IMR-90 (cell line): ENCODE results near the gene LTBP4. TPM values are rescaled to one million over a fixed set of nuclear protein-coding genes. Genes with fewer than 3 reads are reported as not detected.

Experiments
- ATAC-seq: fragments of 200-7000 bp; cut with Tn5 transposase; 2 replicates; pipeline ENCODE4 v1.9.1; 2020; ENCODE audit warnings: low read depth, mild to moderate bottlenecking, moderate library complexity
- BruUV-seq: library from RNA; stranded (reverse); fragments of 400-500 nt; replicated peaks from 2 replicates; lab custom pipeline; 2021; lab: Mats Ljungman, UMichigan
- CTCF ChIA-PET: fragments of 300-600 bp; formaldehyde crosslinking; extraction: SDS; loops from one replicate; lab custom pipeline; 2021; ENCODE audit warnings: antibody characterized with exemption; lab: Yijun Ruan, JAX
- POLR2A ChIA-PET: fragments of 300-600 bp; sonication (Branson Sonifier 250); formaldehyde crosslinking; loops from one replicate; lab custom pipeline; 2022; ENCODE audit warnings: antibody characterized with exemption; ENCODE audit not compliant: unreplicated experiment; lab: Charles Lee
- DNase-seq: peaks from one replicate; pipeline ENCODE4 v3.0.0; 2013
- H2AFZ ChIP-seq: replicated peaks from 2 replicates; pipeline ENCODE3; 2013; ENCODE audit warnings: low read length, mild to moderate bottlenecking; ENCODE audit not compliant: poor library complexity
- H2AK5ac ChIP-seq: 2 replicates; pipeline ENCODE4 v1.6.1; 2013; ENCODE audit warnings: low read depth, low read length, inconsistent platforms
- H2AK9ac ChIP-seq: replicated peaks from 2 replicates; pipeline ENCODE3; 2013; ENCODE audit warnings: mild to moderate bottlenecking, low read depth, low read length, moderate library complexity; ENCODE audit not compliant: poor library complexity
- H2BK120ac ChIP-seq: 2 replicates; pipeline ENCODE4 v1.6.1; 2013; ENCODE audit warnings: low read depth, low read length, inconsistent platforms
- H2BK15ac ChIP-seq: 3 replicates; pipeline ENCODE4 v1.6.1; 2013; ENCODE audit warnings: low read depth, low read length, inconsistent platforms
- H2BK20ac ChIP-seq: 2 replicates; pipeline ENCODE4 v1.6.1; 2013; ENCODE audit warnings: low read depth, mild to moderate bottlenecking, inconsistent platforms, low read length, moderate library complexity
- H2BK5ac ChIP-seq: 2 replicates; pipeline ENCODE4 v1.6.1; 2013; ENCODE audit warnings: mild to moderate bottlenecking, low read depth, low read length, inconsistent platforms; ENCODE audit not compliant: poor library complexity, severe bottlenecking
- H3K14ac ChIP-seq: replicated peaks from 2 replicates; pipeline ENCODE4 v1.6.1; 2013; ENCODE audit warnings: low read depth, low read length, inconsistent platforms
- H3K18ac ChIP-seq: 2 replicates; pipeline ENCODE4 v1.6.1; 2013; ENCODE audit warnings: low read depth, low read length, control low read depth
- H3K23ac ChIP-seq: 2 replicates; pipeline ENCODE4 v1.6.1; 2013; ENCODE audit warnings: low read depth, low read length, inconsistent platforms
- H3K27ac ChIP-seq: 2 replicates; pipeline ENCODE4 v1.5.1; 2013; ENCODE audit warnings: mild to moderate bottlenecking, control low read depth, low read length; ENCODE audit not compliant: insufficient read depth
- H3K27me3 ChIP-seq: 2 replicates; pipeline ENCODE4 v1.6.1; 2013; ENCODE audit warnings: low read length; ENCODE audit not compliant: control insufficient read depth, insufficient read depth
- H3K36me3 ChIP-seq: 2 replicates; pipeline ENCODE4 v1.6.1; 2013; ENCODE audit warnings: low read length, mixed read lengths; ENCODE audit not compliant: control insufficient read depth, insufficient read depth
- H3K4ac ChIP-seq: 2 replicates; pipeline ENCODE4 v1.6.1; 2013; ENCODE audit warnings: low read depth, low read length, inconsistent platforms
- H3K4me1 ChIP-seq: 2 replicates; pipeline ENCODE4 v1.6.1; 2013; ENCODE audit warnings: low read length, mixed read lengths; ENCODE audit not compliant: control insufficient read depth, insufficient read depth
- H3K4me2 ChIP-seq: 2 replicates; pipeline ENCODE4 v1.6.1; 2013; ENCODE audit warnings: low read depth, mild to moderate bottlenecking, control low read depth, low read length, moderate library complexity
- H3K4me3 ChIP-seq: 2 replicates; pipeline ENCODE4 v1.5.1; 2013; ENCODE audit warnings: low read depth, mild to moderate bottlenecking, control low read depth, low read length, moderate library complexity; ENCODE audit not compliant: insufficient read depth
- H3K56ac ChIP-seq: 2 replicates; pipeline ENCODE4 v1.6.1; 2013; ENCODE audit warnings: low read length, inconsistent platforms; ENCODE audit not compliant: insufficient read depth; ENCODE audit errors: extremely low read depth
- H3K79me1 ChIP-seq, 2 experiments: 2 replicates each; pipeline ENCODE4 v1.6.1; 2013; ENCODE audit warnings: low read length in 2 of 2, inconsistent platforms in 1 of 2, low read depth in 1 of 2
- H3K9ac ChIP-seq: 2 replicates; pipeline ENCODE4 v1.6.1; 2013; ENCODE audit warnings: low read depth, low read length, control low read depth
- H3K9me1 ChIP-seq: 2 replicates; pipeline ENCODE4 v1.6.1; 2013; ENCODE audit warnings: low read length, inconsistent platforms; ENCODE audit not compliant: insufficient read depth
- H3K9me3 ChIP-seq: 2 replicates; pipeline ENCODE4 v1.6.1; 2013; ENCODE audit warnings: low read length; ENCODE audit not compliant: control insufficient read depth, insufficient read depth
- H4K20me1 ChIP-seq: 2 replicates; pipeline ENCODE4 v1.6.1; 2013; ENCODE audit warnings: low read length, inconsistent platforms; ENCODE audit not compliant: insufficient read depth
- H4K5ac ChIP-seq: 2 replicates; pipeline ENCODE4 v1.6.1; 2013; ENCODE audit warnings: mild to moderate bottlenecking, low read depth, low read length, control low read depth
- H4K8ac ChIP-seq, 2 experiments: 2 replicates each; pipeline ENCODE4 v1.6.1; 2013; ENCODE audit warnings: low read depth in 2 of 2, low read length in 2 of 2, control low read depth in 1 of 2, inconsistent platforms in 1 of 2
- H4K91ac ChIP-seq: 2 replicates; pipeline ENCODE4 v1.6.1; 2013; ENCODE audit warnings: low read depth, low read length, inconsistent platforms; ENCODE audit not compliant: insufficient read depth
- BHLHE40 ChIP-seq: fragments of 150-350 bp; IDR thresholded peaks from 2 replicates; pipeline ENCODE4 v1.6.1; 2016; ENCODE audit warnings: mild to moderate bottlenecking, low read depth, low read length
- ELK1 ChIP-seq: fragments of 150-350 bp; IDR thresholded peaks from 2 replicates; pipeline ENCODE4 v1.6.1; 2016; ENCODE audit warnings: low read depth, mild to moderate bottlenecking, low read length, moderate library complexity, borderline replicate concordance
- FOS ChIP-seq: fragments of 150-350 bp; IDR thresholded peaks from 2 replicates; pipeline ENCODE4 v1.6.1; 2016; ENCODE audit warnings: low read depth, low read length
- MAFK ChIP-seq: IDR thresholded peaks from 2 replicates; pipeline ENCODE4 v1.6.1; 2012; ENCODE audit warnings: low read depth, low read length, improper control_type of control experiment
- MAZ ChIP-seq: IDR thresholded peaks from 2 replicates; pipeline ENCODE4 v1.6.1; 2012; ENCODE audit warnings: low read depth, mild to moderate bottlenecking, low read length, improper control_type of control experiment, moderate library complexity, borderline replicate concordance
- MXI1 ChIP-seq: IDR thresholded peaks from 2 replicates; pipeline ENCODE4 v1.6.1; 2012; ENCODE audit warnings: low read depth, mild to moderate bottlenecking, low read length, moderate library complexity, borderline replicate concordance
- POLR2A ChIP-seq: IDR thresholded peaks from 2 replicates; pipeline ENCODE4 v1.6.1; 2012; ENCODE audit warnings: mild to moderate bottlenecking, low read depth, low read length
- RCOR1 ChIP-seq: IDR thresholded peaks from 2 replicates; pipeline ENCODE4 v1.6.1; 2012; ENCODE audit warnings: mild to moderate bottlenecking, low read length, improper control_type of control experiment; ENCODE audit not compliant: insufficient replicate concordance
- RFX5 ChIP-seq: IDR thresholded peaks from 2 replicates; pipeline ENCODE4 v1.8.0; 2012; ENCODE audit warnings: low read depth, mild to moderate bottlenecking, low read length, moderate library complexity
- WGBS, 2 experiments: methylation state at CpG; one replicate each; pipeline versions ENCODE4 v1.1.5 to v1.1.7; 2013; ENCODE audit warnings: missing lambda C conversion rate in 2 of 2; ENCODE audit not compliant: insufficient read length in 1 of 2; ENCODE audit errors: extremely low coverage in 2 of 2; 5-methylcytosine and 5-hydroxymethylcytosine counted together
- dilution Hi-C: fragments of 300-500 bp; cut with HindIII; formaldehyde crosslinking; loops from one replicate; pipeline ENCODE4 v1.14.3; 2018; ENCODE audit warnings: low sequenced_read_pairs; ENCODE audit not compliant: unreplicated experiment
- in situ Hi-C: fragments of 300-500 bp; cut with MboI; formaldehyde crosslinking; loops from 3 replicates; pipeline ENCODE4 v1.14.3; 2019; ENCODE audit warnings: low sequenced_read_pairs, inconsistent platforms, mixed read lengths
- intact Hi-C: fragments of 100-400 bp; cut with micrococcal nuclease; formaldehyde crosslinking; loops from 2 replicates; pipeline ENCODE4 v1.10.0; 2022
- polyA plus RNA-seq, 3 experiments: library from polyadenylated mRNA; depleted of rRNA; stranded (reverse); fragments of >200 nt; gene quantifications; 2 replicates each; pipeline ENCODE4 v1.2.3, GENCODE V29; 2012; ENCODE audit warnings: low replicate concordance in 1 of 3
- total RNA-seq: library from RNA; depleted of rRNA; stranded (reverse); fragments of >200 nt; gene quantifications from 2 replicates; pipeline ENCODE4 v1.2.3, GENCODE V29; 2012

The LTBP4 gene
- total and polyA plus RNA-seq, 2 of the 4 experiments (the other 2 are of a cell fraction), result 14.7 to 70.3 TPM

GRCh38 chr19:40663695-40664692 lies 62.8 kb downstream of the LTBP4 start:
- Histone ChIP-seq H4K5ac (peak overlapping the region; percentile 84), H4K91ac (peak overlapping the region; percentile 81), H2AFZ (peak overlapping the region; percentile 96), H2BK5ac (peak overlapping the region; percentile 33), H2AK5ac (peak overlapping the region; percentile 96), H2BK120ac (peak overlapping the region; percentile 88), H3K9me3 (no peaks in the 10 kb centered on the region), H4K20me1 (no peaks in the 10 kb centered on the region), H3K36me3 (peaks cover 19% of the 10 kb centered on the region), H3K27me3 (no peaks in the 10 kb centered on the region), H3K9ac (peak overlapping the region; percentile 85), H4K8ac (peak overlapping the region; percentile 17 to 87), H3K9me1 (peaks cover 12% of the 10 kb centered on the region), H3K56ac (peak overlapping the region; percentile 70), H3K4me3 (peak overlapping the region; percentile 57), H2BK20ac (peak overlapping the region; percentile 88), H2BK15ac (peak overlapping the region; percentile 93; the same call in 1 of the 3 replicates), H3K27ac (peak overlapping the region; percentile 96), H3K23ac (peak overlapping the region; percentile 99), H3K4ac (peak overlapping the region; percentile 98), H3K18ac (peak overlapping the region; percentile 76), H3K14ac (peak overlapping the region; percentile 97), H3K4me2 (peak overlapping the region; percentile 86), H2AK9ac (peak overlapping the region; percentile 93), H3K4me1 (peaks cover 6% of the 10 kb centered on the region), H3K79me1 (no peaks in the 10 kb centered on the region; a peak in 1 of 4 replicates)
- TF ChIP-seq MXI1 (no peak), POLR2A (0 out of 2 replicates have a peak, but pooled peaks have one; percentile 20), RFX5 (no peak), RCOR1 (no peak), MAZ (no peak; the same call in 1 of the 2 replicates), ELK1 (no peak), BHLHE40 (0 out of 2 replicates have a peak, but pooled peaks have one; percentile 6), FOS (peak; percentile 59), MAFK (no peak)
- POLR2A ChIA-PET, result interaction anchor here (1.2 kb wide), 1 partner anchor 18 kb away, joined by 4 read pairs; no protein-coding TSS in a partner anchor
- ATAC-seq, result peak; percentile 4
- DNase-seq, result peak; percentile 50
- CTCF ChIA-PET, result interaction anchor here (0.6 to 1.5 kb wide), 11 partner anchors 9 to 311 kb away, joined by 3 to 10 read pairs (median 4); partner anchors contain the start of genes ACTMAP, RAB4B and SNRPA
- dilution Hi-C loops, result no loop called here
- WGBS, 2 experiments, result 0% methylated on average over 1 of the region's 24 CpGs; no CpG with 5 or more reads in 1 of the 2 experiments
- intact Hi-C loops, result loop anchor here (1.0 to 5.0 kb wide), 4 partner anchors 38 to 308 kb away; no protein-coding TSS in a partner anchor
- in situ Hi-C loops, result loop anchor here (5.0 to 25.0 kb wide), 2 partner anchors 143 to 598 kb away; partner anchors contain the start of gene HNRNPUL1
- BruUV-seq, result no TSS peak
